Measurements from ENCODE around the gene TNPO3. TPM values are rescaled to one million over a fixed set of nuclear protein-coding genes. Genes with fewer than 3 reads are reported as not detected.

The TNPO3 gene
- total RNA-seq, result 10 to 100 TPM; 36.3 to 37.4 TPM

GRCh38 chr7:129054438-129055293, at the start of gene TNPO3:
Gene TNPO3 (minus strand): TSS chr7:129055111. CDS start chr7:129054770, 341 bp downstream.

DNA sequence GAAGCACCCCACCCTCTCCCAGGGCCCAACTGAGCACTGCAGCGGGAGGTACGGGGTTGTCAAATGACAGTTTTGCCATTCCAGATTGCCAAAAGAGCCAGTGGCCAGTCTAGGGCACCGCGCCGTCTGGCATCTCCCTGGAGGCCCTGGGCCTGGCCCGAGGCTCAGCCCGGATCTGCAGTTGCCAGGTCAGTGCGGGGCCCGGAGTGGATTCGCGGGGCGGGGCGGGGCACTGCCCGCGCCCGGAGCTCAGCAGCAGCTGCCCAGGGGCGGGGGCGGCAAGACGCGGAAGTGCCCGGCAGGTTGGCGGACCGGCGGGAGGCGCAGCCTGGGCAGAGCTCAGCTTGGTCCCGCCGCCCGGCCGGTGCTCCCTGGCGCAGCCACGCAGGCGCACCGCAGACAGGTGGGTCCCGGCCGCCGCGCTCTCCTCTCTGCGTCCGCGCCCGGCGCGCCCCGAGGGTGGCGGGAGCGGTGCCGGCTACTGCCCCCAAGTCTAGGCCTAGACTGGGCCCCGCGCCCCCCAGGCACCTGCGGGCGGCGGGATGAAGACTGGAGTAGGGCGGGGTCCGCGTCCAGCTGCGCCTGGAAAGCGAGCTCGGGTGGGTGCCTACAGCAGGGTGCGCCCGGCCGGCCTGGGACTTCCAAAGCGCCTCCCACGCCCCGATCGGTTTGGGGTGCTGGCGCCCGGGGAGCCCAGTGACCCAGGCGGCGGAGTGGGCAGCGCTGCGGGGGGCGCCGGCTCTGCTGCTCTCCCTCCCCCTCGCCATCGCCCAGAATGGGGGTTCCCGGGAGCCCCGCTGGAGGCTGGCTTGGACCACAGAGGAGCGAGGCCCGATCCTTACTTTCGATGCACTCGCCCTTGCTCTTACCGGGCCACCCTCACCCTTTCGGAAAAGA, 117.0 kb downstream of the TNPO3 start, which contains the start of gene IRF5:
TSS of gene IRF5 (plus strand) at position 281 of the 897 bp plus-strand sequence. CDS start 4,155 bp downstream, outside the sequence.

GRCh38 chr7:128910569-128910945, 144.4 kb downstream of the TNPO3 start, which contains the start of gene KCP:
Gene KCP (minus strand): TSS chr7:128910709. CDS start chr7:128910676, 33 bp downstream.

Other genes starting within 250 kb of the TNPO3 start
- gene FLNC, start 224.7 kb downstream of the TNPO3 start, total RNA-seq, result not detected
- gene ATP6V1F, start 192.3 kb downstream of the TNPO3 start, total RNA-seq, result 100 to 1,000 TPM; 117 to 119 TPM
- under 1 TPM; 0.08 to 0.19 TPM for gene KCP, start 144.4 kb downstream of the TNPO3 start, total RNA-seq
- 1 to 10 TPM; 2.9 to 3.7 TPM for gene IRF5, start 117.2 kb downstream of the TNPO3 start, total RNA-seq
- 1 to 10 TPM; 1.3 to 1.4 TPM for gene TSPAN33, start 89.6 kb upstream of the TNPO3 start, total RNA-seq
- gene SMO, start 133.5 kb upstream of the TNPO3 start, total RNA-seq, result under 1 TPM in 1 of 2 experiments, not detected in 1; 0.08 TPM
- 10 to 100 TPM; 13.6 to 14.8 TPM for gene AHCYL2, start 169.9 kb upstream of the TNPO3 start, total RNA-seq